Gastrocnemius medialis (tissue), 4 donors: ENCODE data around the gene ST6GALNAC2. TPM values are rescaled to one million over a fixed set of nuclear protein-coding genes. Genes with fewer than 3 reads are reported as not detected.

ENCODE experiments used
- ATAC-seq, 2 donors: fragments of 150-250 bp; one replicate each; pipeline ENCODE4 v1.9.1; 2016
- DNase-seq, 2 donors: peaks; one replicate each; pipeline ENCODE4 v3.0.0-alpha.2; 2019
- H3K27ac ChIP-seq, 4 donors: fragments of 200-600 bp; sonication (generic); 1 replicate in 1 of 4; 2 replicates in 3 of 4; pipeline ENCODE4 v1.5.1; 2016 to 2018; ENCODE audit warnings: mild to moderate bottlenecking in 2 of 4, moderate library complexity in 1 of 4
- H3K27me3 ChIP-seq, 3 donors: fragments of 200-600 bp; sonication (generic) in 2 of 3; 1 replicate in 1 of 3; 2 replicates in 2 of 3; pipeline versions ENCODE4 v1.5.1 to v1.6.0; 2016 to 2019; ENCODE audit warnings: mild to moderate bottlenecking in 1 of 3, moderate library complexity in 1 of 3
- H3K36me3 ChIP-seq, 2 donors: fragments of 200-600 bp; sonication (generic) in 1 of 2; one replicate each; pipeline ENCODE4 v1.5.1; 2017 to 2018
- H3K4me1 ChIP-seq, 2 donors: fragments of 200-600 bp; sonication (generic) in 1 of 2; one replicate each; pipeline ENCODE4 v1.5.1; 2016 to 2017; ENCODE audit warnings: mild to moderate bottlenecking in 2 of 2
- H3K4me3 ChIP-seq, 4 donors: fragments of 200-600 bp; sonication (generic) in 3 of 4; 1 replicate in 1 of 4; 2 replicates in 3 of 4; pipeline ENCODE4 v1.5.1; 2016 to 2019; ENCODE audit warnings: mild to moderate bottlenecking in 2 of 4
- H3K9me3 ChIP-seq, 3 donors: fragments of 200-600 bp; sonication (generic) in 2 of 3; 1 replicate in 1 of 3; 2 replicates in 2 of 3; pipeline ENCODE4 v1.5.1; 2016 to 2019
- CTCF ChIP-seq, 5 experiments: fragments of 450-650 bp in 3 of 5; fragments of 200-600 bp in 2 of 5; sonication (generic) in 2 of 5; IDR thresholded peaks in 4 of 5; conservative IDR thresholded peaks in 1 of 5; 1 replicate in 4 of 5; 2 replicates in 1 of 5; pipeline ENCODE4 v1.5.1; 2016 to 2019; ENCODE audit warnings: antibody characterized with exemption in 5 of 5, mild to moderate bottlenecking in 3 of 5, moderate library complexity in 3 of 5
- POLR2A ChIP-seq, 2 donors: fragments of 450-650 bp; IDR thresholded peaks; one replicate each; pipeline ENCODE4 v1.6.1; 2017; ENCODE audit warnings: antibody characterized with exemption in 2 of 2, mild to moderate bottlenecking in 2 of 2, moderate library complexity in 2 of 2
- in situ Hi-C, 4 donors: fragments of 200-750 bp; cut with MboI; loops; one replicate each; pipeline versions ENCODE4 v1.15.0 to v1.8.0; 2017; ENCODE audit warnings: low sequenced_read_pairs in 4 of 4
- intact Hi-C: fragments of 100-400 bp; cut with DNase I; formaldehyde crosslinking; loops from one replicate; pipeline ENCODE4 v1.15.1; 2023; ENCODE audit warnings: low total_unique reads
- total RNA-seq, 4 donors: library from RNA; depleted of rRNA; stranded (reverse); fragments of >200 nt; gene quantifications; one replicate each; pipeline versions ENCODE4 v1.1.0 to v1.2.3, GENCODE V29; 2016

ST6GALNAC2 gene
- total RNA-seq = 10 to 100 TPM; 13.6 to 31.1 (median 27.4) TPM

GRCh38 chr17:76585649-76586593 lies at the start of gene ST6GALNAC2:
TSS of gene ST6GALNAC2 (minus strand) at chr17:76585860. CDS start at chr17:76585808, 52 bp downstream.
- Histone ChIP-seq H3K27me3 (peaks cover 0 to 3% (median 0%) of the 10 kb centered on the region in 3 donors), H3K27ac (peak within 1 kb of the TSS; percentile 61 to 84 (median 72)), H3K36me3 (no peaks in the 10 kb centered on the region), H3K9me3 (no peaks in the 10 kb centered on the region), H3K4me1 (peaks cover 7 to 14% of the 10 kb centered on the region in 2 donors), H3K4me3 (peak within 1 kb of the TSS; percentile 64 to 87 (median 78))
- peak; percentile 67 to 79 (median 75) for TF ChIP-seq CTCF (IDR thresholded peaks at IDR 0.05 in 4 of 5, conservative IDR thresholded peaks at IDR 0.05 in 1 of 5)
- TF ChIP-seq POLR2A (IDR thresholded peaks at IDR 0.05) = peak; percentile 58 to 62
- ATAC-seq = peak; percentile 78 to 84
- in situ Hi-C loops = loop anchor here in 1 of 4 donors (10.0 kb wide), 1 partner anchor 61 kb away; no protein-coding TSS in a partner anchor
- intact Hi-C loops = loop anchor here (1.0 kb wide), 2 partner anchors 29 to 63 kb away; no protein-coding TSS in a partner anchor
- DNase-seq = peak; percentile 58 to 73

- no peaks in the 10 kb centered on the region for H3K9me3 ChIP-seq
- no peaks in the 10 kb centered on the region for H3K27me3 ChIP-seq
- no peak for ATAC-seq
- H3K4me3 ChIP-seq = no peak overlapping the region
- no peak overlapping the region for H3K27ac ChIP-seq
- H3K36me3 ChIP-seq = no peaks in the 10 kb centered on the region
- H3K4me1 ChIP-seq = no peaks in the 10 kb centered on the region
- in situ Hi-C loops = no loop called here
- TF ChIP-seq CTCF (IDR thresholded peaks at IDR 0.05 in 4 of 5, conservative IDR thresholded peaks at IDR 0.05 in 1 of 5) = no peak
- no peak for TF ChIP-seq POLR2A (IDR thresholded peaks at IDR 0.05)
- no peak for DNase-seq
- intact Hi-C loops = no loop called here
These were observed 49.4 kb upstream of the ST6GALNAC2 start for GRCh38 chr17:76635039-76635438.

- TF ChIP-seq POLR2A (IDR thresholded peaks at IDR 0.05) = no peak
- no peak for TF ChIP-seq CTCF (IDR thresholded peaks at IDR 0.05 in 4 of 5, conservative IDR thresholded peaks at IDR 0.05 in 1 of 5)
- in situ Hi-C loops = no loop called here
- H3K4me3 ChIP-seq = no peak overlapping the region
- no peaks in the 10 kb centered on the region for H3K9me3 ChIP-seq
- no peaks in the 10 kb centered on the region for H3K36me3 ChIP-seq
- no peaks in the 10 kb centered on the region for H3K27me3 ChIP-seq
- no peak for DNase-seq
- H3K27ac ChIP-seq = no peak overlapping the region
- no peak for ATAC-seq
- H3K4me1 ChIP-seq = no peaks in the 10 kb centered on the region
- intact Hi-C loops = no loop called here
These were observed 48.1 kb upstream of the ST6GALNAC2 start for GRCh38 chr17:76633628-76634328.

DNA sequence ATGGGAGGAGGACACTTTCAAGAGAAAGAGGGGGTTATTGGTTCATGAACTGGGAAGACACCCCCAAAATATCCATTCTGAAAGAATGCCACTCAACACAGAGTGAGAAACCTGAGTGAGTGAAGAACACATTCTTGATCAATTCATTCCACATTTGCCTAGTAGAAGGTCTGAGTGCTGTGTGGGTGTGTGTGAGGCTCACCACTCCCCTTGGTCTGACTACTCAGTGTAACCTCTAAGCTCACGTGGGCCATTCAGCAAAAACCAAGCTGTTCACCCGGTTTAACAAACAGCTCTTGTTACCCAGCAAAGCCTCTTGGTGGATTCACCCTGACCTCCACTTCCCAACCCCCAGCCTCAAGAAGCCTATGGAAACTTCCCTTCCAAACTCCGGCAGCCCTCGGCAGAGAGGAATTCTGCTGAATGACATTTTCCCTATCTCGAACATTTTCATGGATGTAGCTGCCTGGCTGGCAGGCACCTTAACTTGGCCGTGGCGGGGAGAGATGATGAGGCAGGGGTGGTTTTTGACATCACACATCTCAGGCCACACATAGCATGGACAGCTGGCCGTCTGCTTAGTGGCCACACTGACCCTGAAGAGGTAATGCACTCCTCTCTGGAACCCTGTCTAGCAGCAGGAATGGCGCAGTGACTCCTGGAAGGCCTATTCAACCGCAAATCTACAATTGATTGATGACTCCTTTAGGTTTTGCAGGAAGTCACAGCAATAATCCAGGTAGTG lies 46.3 kb upstream of the ST6GALNAC2 start:
- Histone ChIP-seq H3K27ac (no peak overlapping the region), H3K9me3 (no peaks in the 10 kb centered on the region), H3K36me3 (no peaks in the 10 kb centered on the region), H3K4me3 (no peak overlapping the region), H3K4me1 (no peaks in the 10 kb centered on the region), H3K27me3 (no peaks in the 10 kb centered on the region)
- ATAC-seq (no peak), DNase-seq (no peak)
- intact Hi-C loops (no loop called here), in situ Hi-C loops (no loop called here)
- TF ChIP-seq CTCF (IDR thresholded peaks at IDR 0.05 in 4 of 5, conservative IDR thresholded peaks at IDR 0.05 in 1 of 5) (no peak), POLR2A (IDR thresholded peaks at IDR 0.05) (no peak)
